H1 (cell line): ENCODE data around the gene TTC27. TPM values are rescaled to one million over a fixed set of nuclear protein-coding genes. Genes with fewer than 3 reads are reported as not detected.

Experiments
- CBX8 ChIP-seq: fragments of 300-800, 300-1000 bp; sonication (generic); IDR thresholded peaks from 2 replicates; pipeline ENCODE4 v1.7.1; 2016; ENCODE audit warnings: low read depth, low read length, borderline replicate concordance
- JUND ChIP-seq: IDR thresholded peaks from 2 replicates; pipeline ENCODE4 v1.6.1; 2011; ENCODE audit warnings: mild to moderate bottlenecking, improper control_type of control experiment, low read length
- TCF12 ChIP-seq: IDR thresholded peaks from 2 replicates; pipeline ENCODE4 v1.6.1; 2011; ENCODE audit warnings: low read depth, mild to moderate bottlenecking, low read length
- polyA plus RNA-seq, 7 experiments: library from polyadenylated mRNA; depleted of rRNA in 3 of 7; stranded (reverse) in 5 of 7; unstranded in 2 of 7; fragments of >200 nt in 5 of 7; fragments of 200-250 nt in 2 of 7; gene quantifications; 1 replicate in 5 of 7; 2 replicates in 1 of 7; 4 replicates in 1 of 7; pipeline versions ENCODE4 v1.2.1 to v1.2.3, GENCODE V29; 2011 to 2013; ENCODE audit warnings: missing spikeins in 2 of 7, mixed read lengths in 2 of 7
- total RNA-seq: library from RNA; stranded (reverse); fragmentation: NEBNext Ultra II Directional; extraction: Animal tissue kit (Norgen Biotek cat#: 25700); gene quantifications from 2 replicates; pipeline ENCODE4 v1.2.1, GENCODE V29; 2021

TTC27 gene
- total and polyA plus RNA-seq, 2 of the 8 experiments (the other 6 are each of a cell fraction or from before 2014, with no cell fraction given): 13.8 to 29.1 TPM

GRCh38 chr2:32783469-32783868 is 155.6 kb downstream of the TTC27 start (continued):
- TF ChIP-seq TCF12 (no peak), CBX8 (no peak), JUND (no peak)
- TF ChIP-seq, all 59 proteins: peak for 0
